WTC11 (cell line): ENCODE data around the gene ATXN7L3. TPM values are rescaled to one million over a fixed set of nuclear protein-coding genes. Genes with fewer than 3 reads are reported as not detected.

Experiments used
- ATAC-seq: fragments of 200-7000 bp; cut with Tn5 transposase; 2 replicates; pipeline ENCODE4 v1.10.0; 2021; ENCODE audit warnings: mild to moderate bottlenecking, moderate library complexity
- CTCF ChIA-PET: fragments of 300-600 bp; sonication (Branson Sonifier 250); formaldehyde crosslinking; loops from one replicate; lab custom pipeline; 2021; ENCODE audit warnings: antibody characterized with exemption; lab: Charles Lee
- POLR2A ChIA-PET: fragments of 350-600 bp; sonication (Branson Sonifier 250); formaldehyde crosslinking; loops from one replicate; lab custom pipeline; 2021; ENCODE audit warnings: antibody characterized with exemption; lab: Charles Lee
- DNase-seq: peaks from one replicate; pipeline ENCODE4 v3.0.0; 2021; ENCODE audit warnings: low spot score
- H3K27ac Mint-ChIP-seq: 2 replicates; pipeline ENCODE4 v1.8.0; 2021; ENCODE audit warnings: mixed read lengths
- H3K27me3 Mint-ChIP-seq: 2 replicates; pipeline ENCODE4 v1.8.0; 2021; ENCODE audit warnings: low read depth, mild to moderate bottlenecking, moderate library complexity, mixed read lengths
- H3K36me3 Mint-ChIP-seq: 2 replicates; pipeline ENCODE4 v1.8.0; 2021; ENCODE audit warnings: mixed read lengths
- H3K4me1 Mint-ChIP-seq: 2 replicates; pipeline ENCODE4 v1.8.0; 2022; ENCODE audit warnings: mixed read lengths
- H3K4me3 Mint-ChIP-seq: 2 replicates; pipeline ENCODE4 v1.8.0; 2021; ENCODE audit warnings: mild to moderate bottlenecking, moderate library complexity, mixed read lengths
- H3K9me3 Mint-ChIP-seq: 2 replicates; pipeline ENCODE4 v1.8.0; 2021; ENCODE audit warnings: mixed read lengths
- CREB1 ChIP-seq: sonication (generic); formaldehyde crosslinking; IDR thresholded peaks from 2 replicates; pipeline ENCODE4 v1.8.0; 2023; ENCODE audit warnings: mild to moderate bottlenecking, missing genetic modification reagents
- CREM ChIP-seq: sonication (generic); formaldehyde crosslinking; IDR thresholded peaks from 2 replicates; pipeline ENCODE4 v1.8.1; 2022; ENCODE audit warnings: mild to moderate bottlenecking, missing genetic modification reagents, moderate library complexity
- FOXK1 ChIP-seq: sonication (generic); formaldehyde crosslinking; IDR thresholded peaks from 2 replicates; pipeline ENCODE4 v1.8.0; 2022; ENCODE audit warnings: mild to moderate bottlenecking, moderate library complexity, missing genetic modification reagents
- FOXP1 ChIP-seq: sonication (generic); formaldehyde crosslinking; IDR thresholded peaks from 2 replicates; pipeline ENCODE4 v1.8.0; 2022; ENCODE audit warnings: missing genetic modification reagents, mild to moderate bottlenecking, moderate library complexity, borderline replicate concordance
- GRHL2 ChIP-seq: fragments of 250-450 bp; sonication (Bioruptor Pico); IDR thresholded peaks from 2 replicates; pipeline ENCODE4 v1.8.0; 2022; ENCODE audit warnings: mild to moderate bottlenecking, moderate library complexity; ENCODE audit not compliant: insufficient replicate concordance, severe bottlenecking
- JUN ChIP-seq: sonication (generic); formaldehyde crosslinking; IDR thresholded peaks from 2 replicates; pipeline ENCODE4 v1.8.0; 2023; ENCODE audit warnings: mild to moderate bottlenecking, missing genetic modification reagents
- MYBL2 ChIP-seq: sonication (generic); formaldehyde crosslinking; IDR thresholded peaks from 2 replicates; pipeline ENCODE4 v1.8.1; 2023; ENCODE audit warnings: mild to moderate bottlenecking, moderate library complexity, missing genetic modification reagents
- NR1H2 ChIP-seq: sonication (generic); formaldehyde crosslinking; IDR thresholded peaks from 2 replicates; pipeline ENCODE4 v1.9.0; 2021; ENCODE audit warnings: mild to moderate bottlenecking, moderate library complexity, missing genetic modification reagents
- SP1 ChIP-seq: sonication (generic); formaldehyde crosslinking; conservative IDR thresholded peaks from 2 replicates; pipeline ENCODE4 v1.8.1; 2022; ENCODE audit warnings: missing genetic modification reagents
- TCF7 ChIP-seq: sonication (generic); formaldehyde crosslinking; IDR thresholded peaks from 2 replicates; pipeline ENCODE4 v1.8.0; 2022; ENCODE audit warnings: mild to moderate bottlenecking, low read depth, missing genetic modification reagents, moderate library complexity
- ZNF317 ChIP-seq: sonication (generic); formaldehyde crosslinking; IDR thresholded peaks from 2 replicates; pipeline ENCODE4 v1.8.1; 2023; ENCODE audit warnings: low read depth, mild to moderate bottlenecking, moderate library complexity, missing genetic modification reagents, borderline replicate concordance
- ZNF396 ChIP-seq: fragments of 250-450 bp; sonication (Bioruptor Pico); IDR thresholded peaks from 2 replicates; pipeline ENCODE4 v1.8.0; 2021; ENCODE audit warnings: mild to moderate bottlenecking, moderate library complexity, borderline replicate concordance
- ZNF416 ChIP-seq: fragments of 250-450 bp; sonication (Bioruptor Pico); IDR thresholded peaks from 2 replicates; pipeline ENCODE4 v1.9.0; 2021; ENCODE audit warnings: mild to moderate bottlenecking, inconsistent platforms
- total RNA-seq: library from RNA; stranded (reverse); gene quantifications from 3 replicates; pipeline ENCODE4 v1.2.3, GENCODE V29; 2021
- TF ChIP-seq, protein P1 (sequence below): sonication (generic); formaldehyde crosslinking; IDR thresholded peaks from 2 replicates; pipeline ENCODE4 v1.8.1; 2023; ENCODE audit warnings: mild to moderate bottlenecking, moderate library complexity, missing genetic modification reagents
- TF ChIP-seq, protein P2 (sequence below): sonication (generic); formaldehyde crosslinking; IDR thresholded peaks from 2 replicates; pipeline ENCODE4 v1.8.0; 2022; ENCODE audit warnings: mild to moderate bottlenecking, missing genetic modification reagents
- TF ChIP-seq, protein P3 (sequence below): sonication (generic); formaldehyde crosslinking; IDR thresholded peaks from 2 replicates; pipeline ENCODE4 v1.8.1; 2022; ENCODE audit warnings: mild to moderate bottlenecking, moderate library complexity, missing genetic modification reagents
- TF ChIP-seq, protein P4 (sequence below): sonication (generic); formaldehyde crosslinking; IDR thresholded peaks from 2 replicates; pipeline ENCODE4 v1.8.0; 2022; ENCODE audit warnings: mild to moderate bottlenecking, missing genetic modification reagents
- TF ChIP-seq, protein P5 (sequence below): sonication (generic); formaldehyde crosslinking; IDR thresholded peaks from 2 replicates; pipeline ENCODE4 v1.8.1; 2023; ENCODE audit warnings: mild to moderate bottlenecking, missing genetic modification reagents
- TF ChIP-seq, protein P6 (sequence below): fragments of 250-450 bp; sonication (Bioruptor Pico); IDR thresholded peaks from 2 replicates; pipeline ENCODE4 v1.9.0; 2021; ENCODE audit warnings: moderate library complexity, mild to moderate bottlenecking, inconsistent platforms, borderline replicate concordance
- TF ChIP-seq, protein P7 (sequence below): sonication (generic); formaldehyde crosslinking; IDR thresholded peaks from 2 replicates; pipeline ENCODE4 v1.8.0; 2023; ENCODE audit warnings: missing genetic modification reagents
- TF ChIP-seq, protein P8 (sequence below): fragments of 250-450 bp; sonication (Bioruptor Pico); IDR thresholded peaks from 2 replicates; pipeline ENCODE4 v2.1.2; 2022; ENCODE audit warnings: mild to moderate bottlenecking, moderate library complexity

ATXN7L3 gene
- total RNA-seq, 1 experiment from 2014 or later, result 114 TPM

DNA sequence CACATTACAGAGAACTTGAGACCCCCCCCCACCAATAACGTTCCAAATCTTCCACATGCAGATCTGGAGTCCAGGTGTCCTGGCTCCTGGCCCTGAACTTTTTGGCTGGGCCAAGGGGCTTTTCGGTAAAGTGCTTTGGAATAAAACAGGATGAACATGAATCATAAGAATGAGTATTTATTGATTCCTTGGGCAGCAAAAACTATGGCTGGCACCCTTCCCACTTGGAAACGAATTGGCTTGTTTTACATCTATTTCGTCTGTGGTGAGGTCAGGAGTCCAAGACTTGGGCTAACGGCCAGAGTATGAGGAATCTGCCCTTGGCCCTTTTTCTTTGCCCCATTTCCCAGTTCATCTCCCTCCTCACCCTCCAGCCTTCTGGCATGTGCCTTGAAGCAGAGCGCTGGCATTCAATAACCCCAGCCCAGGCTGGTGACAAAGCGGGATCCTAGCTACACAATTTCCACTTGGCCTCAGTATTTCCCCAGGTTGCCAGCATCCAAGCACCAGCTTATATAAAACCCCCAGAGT lies 23.9 kb upstream of the ATXN7L3 start:
- TF ChIP-seq TCF7 (CRISPR knock-in tag) (no peak), JUN (CRISPR knock-in tag) (no peak), ZNF396 (no peak)
- TF ChIP-seq, protein P1, sequence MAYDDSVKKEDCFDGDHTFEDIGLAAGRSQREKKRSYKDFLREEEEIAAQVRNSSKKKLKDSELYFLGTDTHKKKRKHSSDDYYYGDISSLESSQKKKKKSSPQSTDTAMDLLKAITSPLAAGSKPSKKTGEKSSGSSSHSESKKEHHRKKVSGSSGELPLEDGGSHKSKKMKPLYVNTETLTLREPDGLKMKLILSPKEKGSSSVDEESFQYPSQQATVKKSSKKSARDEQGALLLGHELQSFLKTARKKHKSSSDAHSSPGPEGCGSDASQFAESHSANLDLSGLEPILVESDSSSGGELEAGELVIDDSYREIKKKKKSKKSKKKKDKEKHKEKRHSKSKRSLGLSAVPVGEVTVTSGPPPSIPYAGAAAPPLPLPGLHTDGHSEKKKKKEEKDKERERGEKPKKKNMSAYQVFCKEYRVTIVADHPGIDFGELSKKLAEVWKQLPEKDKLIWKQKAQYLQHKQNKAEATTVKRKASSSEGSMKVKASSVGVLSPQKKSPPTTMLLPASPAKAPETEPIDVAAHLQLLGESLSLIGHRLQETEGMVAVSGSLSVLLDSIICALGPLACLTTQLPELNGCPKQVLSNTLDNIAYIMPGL, result no peak
- TF ChIP-seq, protein P2, sequence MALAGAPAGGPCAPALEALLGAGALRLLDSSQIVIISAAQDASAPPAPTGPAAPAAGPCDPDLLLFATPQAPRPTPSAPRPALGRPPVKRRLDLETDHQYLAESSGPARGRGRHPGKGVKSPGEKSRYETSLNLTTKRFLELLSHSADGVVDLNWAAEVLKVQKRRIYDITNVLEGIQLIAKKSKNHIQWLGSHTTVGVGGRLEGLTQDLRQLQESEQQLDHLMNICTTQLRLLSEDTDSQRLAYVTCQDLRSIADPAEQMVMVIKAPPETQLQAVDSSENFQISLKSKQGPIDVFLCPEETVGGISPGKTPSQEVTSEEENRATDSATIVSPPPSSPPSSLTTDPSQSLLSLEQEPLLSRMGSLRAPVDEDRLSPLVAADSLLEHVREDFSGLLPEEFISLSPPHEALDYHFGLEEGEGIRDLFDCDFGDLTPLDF, result no peak
- no peak for ATAC-seq
- Mint-ChIP-seq H3K27me3 (no peaks in the 10 kb centered on the region), H3K4me1 (peaks cover 7% of the 10 kb centered on the region), H3K27ac (no peak overlapping the region), H3K9me3 (no peaks in the 10 kb centered on the region), H3K4me3 (no peak overlapping the region), H3K36me3 (no peaks in the 10 kb centered on the region)
- ChIA-PET POLR2A (interaction anchor here (1.2 kb wide), 1 partner anchor 217 kb away, joined by 3 read pairs; no protein-coding TSS in a partner anchor), CTCF (interaction anchor here (2.1 to 2.9 kb wide), 2 partner anchors 13 to 103 kb away, joined by 9 to 15 read pairs; no protein-coding TSS in a partner anchor)
- DNase-seq, result no peak

DNA sequence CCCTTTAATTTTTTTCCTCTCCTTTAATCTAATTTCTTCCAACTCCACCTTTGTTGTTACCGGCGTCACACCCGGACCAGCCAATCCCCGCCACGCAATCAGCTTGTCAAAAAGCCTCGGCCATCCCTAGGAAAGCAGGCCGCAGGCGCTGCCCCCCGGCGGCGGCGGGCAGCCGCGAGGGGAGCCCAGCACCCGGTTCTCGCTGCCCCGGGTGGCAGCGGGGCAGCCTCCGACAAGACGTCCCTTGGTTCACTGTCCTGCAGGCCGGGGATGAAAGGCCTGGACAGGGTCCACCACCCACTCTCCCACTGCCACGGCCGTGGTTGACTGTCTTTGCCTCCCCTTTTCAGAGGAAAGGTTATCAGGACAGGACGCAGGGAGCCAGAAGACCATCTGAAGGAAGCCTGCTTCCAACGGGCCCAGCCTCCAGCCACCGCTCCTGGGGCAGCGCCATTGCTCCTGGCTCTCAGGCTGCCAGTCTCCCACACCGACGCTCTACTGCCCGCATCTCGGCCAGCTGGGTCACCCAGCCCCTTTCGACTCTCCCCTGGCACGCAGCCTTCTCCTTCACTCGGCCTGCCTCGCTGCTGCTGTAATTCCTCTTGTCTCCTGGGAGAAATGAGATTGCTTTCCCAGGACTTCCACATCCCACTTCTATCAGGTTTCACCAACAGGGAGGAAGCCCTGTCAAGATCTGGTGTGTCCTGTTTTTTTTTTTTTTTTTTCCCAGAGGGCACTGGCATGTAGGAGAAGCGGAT lies 22.6 kb upstream of the ATXN7L3 start:
- Mint-ChIP-seq H3K4me1 (peaks cover 12% of the 10 kb centered on the region), H3K9me3 (no peaks in the 10 kb centered on the region), H3K36me3 (peaks cover 3% of the 10 kb centered on the region; the same call in 1 of the 2 replicates), H3K4me3 (peak overlapping the region; percentile 80), H3K27me3 (no peaks in the 10 kb centered on the region), H3K27ac (peak overlapping the region; percentile 91)
- ATAC-seq, result peak; percentile 13
- peak; percentile 69 for DNase-seq
- POLR2A ChIA-PET, result interaction anchor here (0.5 to 3.5 kb wide), 17 partner anchors 12 to 577 kb away, joined by 3 to 28 read pairs (median 4); partner anchors contain the start of genes HDAC5, RUNDC3A and SLC25A39
- TF ChIP-seq MYBL2 (CRISPR knock-in tag) (no peak), ZNF317 (CRISPR knock-in tag) (no peak), SP1 (0 out of 2 replicates have a peak, but pooled peaks have one; percentile 27), CREB1 (CRISPR knock-in tag) (no peak), GRHL2 (CRISPR knock-in tag) (no peak), CREM (no peak), FOXP1 (CRISPR knock-in tag) (no peak), ZNF416 (no peak), FOXK1 (CRISPR knock-in tag) (0 out of 2 replicates have a peak, but pooled peaks have one; percentile 31), JUN (CRISPR knock-in tag) (no peak), NR1H2 (CRISPR knock-in tag) (no peak)
- TF ChIP-seq, protein P3, sequence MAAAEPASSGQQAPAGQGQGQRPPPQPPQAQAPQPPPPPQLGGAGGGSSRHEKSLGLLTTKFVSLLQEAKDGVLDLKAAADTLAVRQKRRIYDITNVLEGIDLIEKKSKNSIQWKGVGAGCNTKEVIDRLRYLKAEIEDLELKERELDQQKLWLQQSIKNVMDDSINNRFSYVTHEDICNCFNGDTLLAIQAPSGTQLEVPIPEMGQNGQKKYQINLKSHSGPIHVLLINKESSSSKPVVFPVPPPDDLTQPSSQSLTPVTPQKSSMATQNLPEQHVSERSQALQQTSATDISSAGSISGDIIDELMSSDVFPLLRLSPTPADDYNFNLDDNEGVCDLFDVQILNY (CRISPR knock-in tag), result 0 out of 2 replicates have a peak, but pooled peaks have one; percentile 7
- TF ChIP-seq, protein P4, sequence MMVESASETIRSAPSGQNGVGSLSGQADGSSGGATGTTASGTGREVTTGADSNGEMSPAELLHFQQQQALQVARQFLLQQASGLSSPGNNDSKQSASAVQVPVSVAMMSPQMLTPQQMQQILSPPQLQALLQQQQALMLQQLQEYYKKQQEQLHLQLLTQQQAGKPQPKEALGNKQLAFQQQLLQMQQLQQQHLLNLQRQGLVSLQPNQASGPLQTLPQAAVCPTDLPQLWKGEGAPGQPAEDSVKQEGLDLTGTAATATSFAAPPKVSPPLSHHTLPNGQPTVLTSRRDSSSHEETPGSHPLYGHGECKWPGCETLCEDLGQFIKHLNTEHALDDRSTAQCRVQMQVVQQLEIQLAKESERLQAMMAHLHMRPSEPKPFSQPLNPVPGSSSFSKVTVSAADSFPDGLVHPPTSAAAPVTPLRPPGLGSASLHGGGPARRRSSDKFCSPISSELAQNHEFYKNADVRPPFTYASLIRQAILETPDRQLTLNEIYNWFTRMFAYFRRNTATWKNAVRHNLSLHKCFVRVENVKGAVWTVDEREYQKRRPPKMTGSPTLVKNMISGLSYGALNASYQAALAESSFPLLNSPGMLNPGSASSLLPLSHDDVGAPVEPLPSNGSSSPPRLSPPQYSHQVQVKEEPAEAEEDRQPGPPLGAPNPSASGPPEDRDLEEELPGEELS (CRISPR knock-in tag), result no peak
- TF ChIP-seq, protein P5, sequence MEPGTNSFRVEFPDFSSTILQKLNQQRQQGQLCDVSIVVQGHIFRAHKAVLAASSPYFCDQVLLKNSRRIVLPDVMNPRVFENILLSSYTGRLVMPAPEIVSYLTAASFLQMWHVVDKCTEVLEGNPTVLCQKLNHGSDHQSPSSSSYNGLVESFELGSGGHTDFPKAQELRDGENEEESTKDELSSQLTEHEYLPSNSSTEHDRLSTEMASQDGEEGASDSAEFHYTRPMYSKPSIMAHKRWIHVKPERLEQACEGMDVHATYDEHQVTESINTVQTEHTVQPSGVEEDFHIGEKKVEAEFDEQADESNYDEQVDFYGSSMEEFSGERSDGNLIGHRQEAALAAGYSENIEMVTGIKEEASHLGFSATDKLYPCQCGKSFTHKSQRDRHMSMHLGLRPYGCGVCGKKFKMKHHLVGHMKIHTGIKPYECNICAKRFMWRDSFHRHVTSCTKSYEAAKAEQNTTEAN (CRISPR knock-in tag), result no peak
- TF ChIP-seq, protein P6, sequence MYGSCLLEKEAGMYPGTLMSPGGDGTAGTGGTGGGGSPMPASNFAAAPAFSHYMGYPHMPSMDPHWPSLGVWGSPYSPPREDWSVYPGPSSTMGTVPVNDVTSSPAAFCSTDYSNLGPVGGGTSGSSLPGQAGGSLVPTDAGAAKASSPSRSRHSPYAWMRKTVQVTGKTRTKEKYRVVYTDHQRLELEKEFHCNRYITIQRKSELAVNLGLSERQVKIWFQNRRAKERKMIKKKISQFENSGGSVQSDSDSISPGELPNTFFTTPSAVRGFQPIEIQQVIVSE (CRISPR knock-in tag), result no peak
- TF ChIP-seq, protein P7, sequence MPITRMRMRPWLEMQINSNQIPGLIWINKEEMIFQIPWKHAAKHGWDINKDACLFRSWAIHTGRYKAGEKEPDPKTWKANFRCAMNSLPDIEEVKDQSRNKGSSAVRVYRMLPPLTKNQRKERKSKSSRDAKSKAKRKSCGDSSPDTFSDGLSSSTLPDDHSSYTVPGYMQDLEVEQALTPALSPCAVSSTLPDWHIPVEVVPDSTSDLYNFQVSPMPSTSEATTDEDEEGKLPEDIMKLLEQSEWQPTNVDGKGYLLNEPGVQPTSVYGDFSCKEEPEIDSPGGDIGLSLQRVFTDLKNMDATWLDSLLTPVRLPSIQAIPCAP (CRISPR knock-in tag), result no peak
- TF ChIP-seq, protein P8, sequence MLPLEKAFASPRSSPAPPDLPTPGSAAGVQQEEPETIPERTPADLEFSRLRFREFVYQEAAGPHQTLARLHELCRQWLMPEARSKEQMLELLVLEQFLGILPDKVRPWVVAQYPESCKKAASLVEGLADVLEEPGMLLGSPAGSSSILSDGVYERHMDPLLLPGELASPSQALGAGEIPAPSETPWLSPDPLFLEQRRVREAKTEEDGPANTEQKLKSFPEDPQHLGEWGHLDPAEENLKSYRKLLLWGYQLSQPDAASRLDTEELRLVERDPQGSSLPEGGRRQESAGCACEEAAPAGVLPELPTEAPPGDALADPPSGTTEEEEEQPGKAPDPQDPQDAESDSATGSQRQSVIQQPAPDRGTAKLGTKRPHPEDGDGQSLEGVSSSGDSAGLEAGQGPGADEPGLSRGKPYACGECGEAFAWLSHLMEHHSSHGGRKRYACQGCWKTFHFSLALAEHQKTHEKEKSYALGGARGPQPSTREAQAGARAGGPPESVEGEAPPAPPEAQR (CRISPR knock-in tag), result no peak
- CTCF ChIA-PET, result interaction anchor here (0.6 to 4.7 kb wide), 31 partner anchors 8 to 698 kb away, joined by 3 to 73 read pairs (median 4); partner anchors contain the start of genes FAM171A2, GRN, RUNDC3A and SLC25A39
